GM12878 (cell line): ENCODE data around the gene GTPBP4. TPM values are rescaled to one million over a fixed set of nuclear protein-coding genes. Genes with fewer than 3 reads are reported as not detected.

Source experiments
- ATAC-seq: fragments of 200-7000 bp; cut with Tn5 transposase; 3 replicates; pipeline ENCODE4 v1.9.1; 2020; ENCODE audit warnings: mild to moderate bottlenecking, moderate library complexity
- BruUV-seq: library from RNA; stranded (reverse); fragments of 400-500 nt; replicated peaks from 2 replicates; lab custom pipeline; 2021; lab: Mats Ljungman, UMichigan
- CTCF ChIA-PET: fragments of 300-600 bp; sonication (Branson Sonifier 250); formaldehyde crosslinking; extraction: SDS; loops from one replicate; lab custom pipeline; 2021; ENCODE audit warnings: inconsistent platforms; lab: Yijun Ruan, JAX
- POLR2A ChIA-PET: fragments of 350-600 bp; formaldehyde crosslinking; extraction: SDS; loops from one replicate; lab custom pipeline; 2021; ENCODE audit warnings: inconsistent platforms; lab: Charles Lee
- RAD21 ChIA-PET: fragments of 300-600 bp; sonication (Branson Sonifier 250); formaldehyde crosslinking; loops from one replicate; lab custom pipeline; 2023; ENCODE audit warnings: antibody characterized with exemption; ENCODE audit not compliant: unreplicated experiment; lab: Charles Lee
- SMC1A ChIA-PET: fragments of 300-600 bp; sonication (Branson Sonifier 250); formaldehyde crosslinking; loops from one replicate; lab custom pipeline; 2023; ENCODE audit not compliant: unreplicated experiment, uncharacterized antibody; lab: Charles Lee
- DNase-seq: peaks from one replicate; pipeline ENCODE4 v3.0.0-alpha.2; 2011; ENCODE audit warnings: low read depth, low spot score
- FAIRE-seq: peaks from 3 replicates; lab custom pipeline; 2011; peaks lifted over from hg19 to GRCh38; lab: Jason Lieb, UNC
- H2AFZ ChIP-seq: 2 replicates; pipeline ENCODE4 v1.6.0; 2011; ENCODE audit warnings: low read depth, low read length, control low read depth; ENCODE audit not compliant: control insufficient read depth
- H3K27ac ChIP-seq: 2 replicates; pipeline ENCODE4 v1.5.1; 2011; ENCODE audit warnings: control low read depth; ENCODE audit not compliant: control insufficient read depth, insufficient read depth
- H3K27me3 ChIP-seq, 2 experiments: replicated peaks in 1 of 2; 2 replicates each; pipeline versions ENCODE4 v1.6.0 to v1.6.1; 2011; ENCODE audit warnings: low read length in 1 of 2; ENCODE audit not compliant: control insufficient read depth in 2 of 2, insufficient read depth in 2 of 2
- H3K36me3 ChIP-seq, 2 experiments: 2 replicates each; pipeline ENCODE4 v1.5.1; 2011; ENCODE audit warnings: low read length in 1 of 2; ENCODE audit not compliant: control insufficient read depth in 2 of 2, insufficient read depth in 2 of 2
- H3K4me1 ChIP-seq: 2 replicates; pipeline ENCODE4 v1.6.1; 2011; ENCODE audit warnings: mild to moderate bottlenecking, low read length, moderate library complexity, mixed read lengths; ENCODE audit not compliant: control insufficient read depth, insufficient read depth
- H3K4me2 ChIP-seq: 2 replicates; pipeline ENCODE4 v1.6.0; 2011; ENCODE audit warnings: control low read depth; ENCODE audit not compliant: control insufficient read depth, insufficient read depth
- H3K4me3 ChIP-seq: fragments of 200-600 bp; sonication (generic); 2 replicates; pipeline ENCODE4 v1.5.1; 2016
- H3K79me2 ChIP-seq: 2 replicates; pipeline ENCODE4 v1.6.0; 2011; ENCODE audit warnings: low read length; ENCODE audit not compliant: control insufficient read depth, insufficient read depth
- H3K9ac ChIP-seq: 2 replicates; pipeline ENCODE4 v1.8.0; 2011; ENCODE audit warnings: low read length, control low read depth, mixed read lengths; ENCODE audit not compliant: control insufficient read depth, insufficient read depth
- H3K9me3 ChIP-seq: replicated peaks from 3 replicates; pipeline ENCODE4 v1.5.1; 2011; ENCODE audit warnings: mild to moderate bottlenecking, low read length; ENCODE audit not compliant: control insufficient read depth, insufficient read depth
- H4K20me1 ChIP-seq: 2 replicates; pipeline ENCODE4 v1.6.0; 2011; ENCODE audit not compliant: control insufficient read depth, insufficient read depth
- KDM1A ChIP-seq: fragments of 200-600 bp; sonication (generic); IDR thresholded peaks from 2 replicates; pipeline ENCODE4 v1.6.1; 2016; ENCODE audit warnings: borderline replicate concordance
- PBX3 ChIP-seq: IDR thresholded peaks from 2 replicates; pipeline ENCODE4 v1.6.1; 2011; ENCODE audit warnings: mild to moderate bottlenecking, low read depth, low read length, moderate library complexity; ENCODE audit not compliant: insufficient replicate concordance
- PKNOX1 ChIP-seq: fragments of 450-650 bp; IDR thresholded peaks from 2 replicates; pipeline ENCODE4 v1.6.1; 2016; ENCODE audit warnings: mild to moderate bottlenecking
- WRNIP1 ChIP-seq: IDR thresholded peaks from 2 replicates; pipeline ENCODE4 v1.6.1; 2011; ENCODE audit warnings: low read depth, low read length, improper control_type of control experiment, borderline replicate concordance
- ZNF207 ChIP-seq: fragments of 450-650 bp; IDR thresholded peaks from 2 replicates; pipeline ENCODE4 v1.6.1; 2014; ENCODE audit warnings: antibody characterized with exemption, mild to moderate bottlenecking, borderline replicate concordance
- WGBS: methylation state at CpG from one replicate; pipeline ENCODE4 v1.1.6; 2016; ENCODE audit warnings: low lambda C conversion rate; ENCODE audit not compliant: insufficient replicate concordance, insufficient coverage; ENCODE audit errors: missing lambda C conversion rate; 5-methylcytosine and 5-hydroxymethylcytosine counted together
- in situ Hi-C: fragments of 300-500 bp; cut with MboI; formaldehyde crosslinking; loops from 9 replicates; pipeline ENCODE4 v1.14.3; 2018; ENCODE audit warnings: mixed read lengths
- intact Hi-C: fragments of 100-400 bp; cut with micrococcal nuclease; formaldehyde crosslinking; loops from one replicate; pipeline ENCODE4 v1.14.2; 2022; ENCODE audit not compliant: unreplicated experiment
- polyA plus RNA-seq, 11 experiments: library from polyadenylated mRNA; depleted of rRNA in 4 of 11; unstranded in 6 of 11; stranded (reverse) in 5 of 11; fragments of >200 nt; fragmentation: Nextera tagmentation in 4 of 11; fragmentation: Illumina TruSeq in 1 of 11; extraction: Ambion mirVana in 4 of 11; extraction: Trizol in 1 of 11; gene quantifications; 1 replicate in 1 of 11; 2 replicates in 10 of 11; pipeline versions ENCODE4 v1.2.1 to v1.2.3, GENCODE V29; 2011 to 2016; ENCODE audit warnings: inconsistent platforms in 2 of 11, missing spikeins in 2 of 11, low read depth in 1 of 11
- total RNA-seq, 4 experiments: library from RNA; depleted of rRNA in 3 of 4; stranded (reverse); fragments of >200 nt in 3 of 4; fragmentation: Illumina TruSeq in 1 of 4; extraction: Trizol in 1 of 4; gene quantifications; 2 replicates each; pipeline versions ENCODE4 v1.2.1 to v1.2.3, GENCODE V29; 2013 to 2021
- TF ChIP-seq, protein P1 (sequence below): fragments of 450-650 bp; IDR thresholded peaks from 2 replicates; pipeline ENCODE4 v1.6.1; 2017; ENCODE audit warnings: borderline replicate concordance

GTPBP4 gene
- total and polyA plus RNA-seq, 10 of the 15 experiments (the other 5 are each of a cell fraction or from before 2014, with no cell fraction given): 58.5 to 118 (median 71.4) TPM

DNA sequence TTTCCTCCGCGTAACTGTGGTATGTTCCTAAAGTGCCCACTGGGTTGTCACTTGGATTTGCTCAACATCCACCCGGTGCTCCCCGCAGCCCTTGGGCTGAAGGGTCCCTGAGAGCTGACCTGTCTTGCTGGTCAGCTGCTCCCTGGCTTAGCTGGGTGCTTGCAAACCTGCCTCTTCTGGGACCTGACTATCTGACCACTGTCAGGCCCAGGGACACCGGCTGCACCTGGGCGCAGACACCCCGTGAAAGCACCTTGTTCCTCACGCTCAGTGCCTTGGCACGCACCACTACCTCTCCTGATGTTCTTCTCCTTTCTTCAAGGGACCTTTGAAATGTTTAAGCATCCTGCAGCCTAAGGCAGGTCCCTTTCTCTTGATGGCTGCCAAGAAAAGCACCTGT lies 30.1 kb upstream of the GTPBP4 start:
- H3K27ac ChIP-seq: no peak overlapping the region
- RAD21 ChIA-PET: no interaction called here
- ATAC-seq (no peak), FAIRE-seq (no peak), DNase-seq (no peak)
- BruUV-seq: no TSS peak
- no peaks in the 10 kb centered on the region for H3K4me1 ChIP-seq
- no peak overlapping the region for H2AFZ ChIP-seq
- no peak overlapping the region for H3K4me2 ChIP-seq
- TF ChIP-seq KDM1A (no peak), WRNIP1 (no peak), ZNF207 (no peak), PKNOX1 (no peak), PBX3 (no peak)
- TF ChIP-seq, protein P1, sequence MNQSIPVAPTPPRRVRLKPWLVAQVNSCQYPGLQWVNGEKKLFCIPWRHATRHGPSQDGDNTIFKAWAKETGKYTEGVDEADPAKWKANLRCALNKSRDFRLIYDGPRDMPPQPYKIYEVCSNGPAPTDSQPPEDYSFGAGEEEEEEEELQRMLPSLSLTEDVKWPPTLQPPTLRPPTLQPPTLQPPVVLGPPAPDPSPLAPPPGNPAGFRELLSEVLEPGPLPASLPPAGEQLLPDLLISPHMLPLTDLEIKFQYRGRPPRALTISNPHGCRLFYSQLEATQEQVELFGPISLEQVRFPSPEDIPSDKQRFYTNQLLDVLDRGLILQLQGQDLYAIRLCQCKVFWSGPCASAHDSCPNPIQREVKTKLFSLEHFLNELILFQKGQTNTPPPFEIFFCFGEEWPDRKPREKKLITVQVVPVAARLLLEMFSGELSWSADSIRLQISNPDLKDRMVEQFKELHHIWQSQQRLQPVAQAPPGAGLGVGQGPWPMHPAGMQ: no peak
- intact Hi-C loops: no loop called here
- no peak overlapping the region for H3K4me3 ChIP-seq
- CTCF ChIA-PET: no interaction called here
- H3K27me3 ChIP-seq: peaks cover 0 to 2% of the 10 kb centered on the region in 2 experiments; a peak in 3 of 4 replicates
- WGBS: 47% methylated on average over 9 of the region's 9 CpGs
- POLR2A ChIA-PET: no interaction called here
- no peak overlapping the region for H3K9ac ChIP-seq
- SMC1A ChIA-PET: interaction anchor here (0.9 to 1.1 kb wide), 2 partner anchors 12 to 14 kb away, joined by 3 read pairs; no protein-coding TSS in a partner anchor
- no peaks in the 10 kb centered on the region for H3K36me3 ChIP-seq
- no peaks in the 10 kb centered on the region for H3K79me2 ChIP-seq
- H3K9me3 ChIP-seq: no peaks in the 10 kb centered on the region
- in situ Hi-C loops: no loop called here
- H4K20me1 ChIP-seq: no peaks in the 10 kb centered on the region
